NCI-H748 (cell line): ENCODE results near the gene CCDC112.

Experiments
- DNase-seq: peaks from one replicate; lab custom pipeline; 2025; ENCODE audit not compliant: unreplicated experiment; lab: John Stamatoyannopoulos, UW

Gene CCDC112

GRCh38 chr5:115319007-115319406, 22.6 kb upstream of the CCDC112 start:
- no peak for DNase-seq

- no peak for DNase-seq
Measured at GRCh38 chr5:115317736-115318135, 21.3 kb upstream of the CCDC112 start.

GRCh38 chr5:115317320-115317719, 20.9 kb upstream of the CCDC112 start:
- no peak for DNase-seq

- no peak for DNase-seq
Measured at GRCh38 chr5:115313632-115314031, 17.2 kb upstream of the CCDC112 start.

GRCh38 chr5:115313052-115313451, 16.6 kb upstream of the CCDC112 start:
- no peak for DNase-seq

GRCh38 chr5:115309751-115310370, 13.4 kb upstream of the CCDC112 start:
- DNase-seq, result peak; percentile 56

GRCh38 chr5:115308815-115309214, 12.4 kb upstream of the CCDC112 start:
- no peak for DNase-seq

- no peak for DNase-seq
Measured at GRCh38 chr5:115306011-115306536, 9.6 kb upstream of the CCDC112 start.

- DNase-seq, result no peak
Measured at GRCh38 chr5:115304496-115304895, 8.0 kb upstream of the CCDC112 start.

- peak; percentile 11 for DNase-seq
Measured at GRCh38 chr5:115298811-115299210, 2.4 kb upstream of the CCDC112 start.

GRCh38 chr5:115297031-115297430, 577 bp upstream of the CCDC112 start:
- no peak for DNase-seq

GRCh38 chr5:115295777-115296123, 704 bp downstream of the CCDC112 start:
- peak; percentile 73 for DNase-seq

GRCh38 chr5:115291397-115291796, 5.1 kb downstream of the CCDC112 start:
- DNase-seq, result no peak

GRCh38 chr5:115289104-115289503, 7.3 kb downstream of the CCDC112 start:
- DNase-seq, result no peak

GRCh38 chr5:115284021-115284420, 12.4 kb downstream of the CCDC112 start:
- DNase-seq, result no peak

GRCh38 chr5:115282131-115282530, 14.3 kb downstream of the CCDC112 start:
- no peak for DNase-seq

GRCh38 chr5:115274584-115274983, 21.9 kb downstream of the CCDC112 start:
- no peak for DNase-seq

GRCh38 chr5:115272297-115272958, 24.0 kb downstream of the CCDC112 start:
- no peak for DNase-seq

- DNase-seq, result no peak
Measured at GRCh38 chr5:115271295-115272050, 25.0 kb downstream of the CCDC112 start.

GRCh38 chr5:115267617-115268016, 28.8 kb downstream of the CCDC112 start:
- no peak for DNase-seq

GRCh38 chr5:115265220-115265619, 31.2 kb downstream of the CCDC112 start:
- DNase-seq, result no peak

- no peak for DNase-seq
Measured at GRCh38 chr5:115264786-115265185, 31.7 kb downstream of the CCDC112 start.
